Omental fat pad (tissue), 4 donors: ENCODE measurements around the gene CARD14. TPM values are rescaled to one million over a fixed set of nuclear protein-coding genes. Genes with fewer than 3 reads are reported as not detected.
"Not testable (repeated sequence)": the region's sequence is repeated elsewhere in the genome, so short reads cannot be mapped to it uniquely, and the experiment has no call there.

Experiments used
- ATAC-seq: fragments of 150-250 bp; one replicate; pipeline ENCODE4 v1.9.1; 2016; ENCODE audit warnings: mild to moderate bottlenecking, moderate library complexity; ENCODE audit not compliant: low FRiP score
- DNase-seq: peaks from one replicate; pipeline ENCODE4 v3.0.0-alpha.2; 2019; ENCODE audit warnings: low spot score
- CTCF ChIP-seq, 3 donors: fragments of 450-650 bp; IDR thresholded peaks; one replicate each; pipeline ENCODE4 v1.5.1; 2016 to 2017; ENCODE audit warnings: antibody characterized with exemption in 3 of 3, mild to moderate bottlenecking in 3 of 3, moderate library complexity in 2 of 3
- total RNA-seq, 4 donors: library from RNA; depleted of rRNA; stranded (reverse); fragments of >200 nt; gene quantifications; one replicate each; pipeline ENCODE4 v1.1.0, GENCODE V29; 2016

The CARD14 gene
- total RNA-seq, 4 donors from 2014 or later: 0.37 to 0.63 TPM; not detected in 2

GRCh38 chr17:80152081-80152702 is 17.6 kb upstream of the CARD14 start:
- TF ChIP-seq CTCF (IDR thresholded peaks at IDR 0.05): no peak
- DNase-seq (no peak), ATAC-seq (no peak)

GRCh38 chr17:80153004-80153403 is 16.8 kb upstream of the CARD14 start:
- no peak for TF ChIP-seq CTCF (IDR thresholded peaks at IDR 0.05)

GRCh38 chr17:80154166-80154565 is 15.7 kb upstream of the CARD14 start:
- DNase-seq (no peak), ATAC-seq (no peak)
- no peak for TF ChIP-seq CTCF (IDR thresholded peaks at IDR 0.05)

More at GRCh38 chr17:80153004-80153403, 16.8 kb upstream of the CARD14 start:
- ATAC-seq (no peak), DNase-seq (no peak)

- not testable (repeated sequence) for ATAC-seq, DNase-seq
These were observed 14.2 kb upstream of the CARD14 start for GRCh38 chr17:80155600-80155999.

GRCh38 chr17:80158846-80159245 is 11.0 kb upstream of the CARD14 start:
- DNase-seq (no peak), ATAC-seq (no peak)
- TF ChIP-seq CTCF (IDR thresholded peaks at IDR 0.05): no peak

GRCh38 chr17:80160536-80160935 is 9.3 kb upstream of the CARD14 start:
- DNase-seq (no peak), ATAC-seq (no peak)
- no peak for TF ChIP-seq CTCF (IDR thresholded peaks at IDR 0.05)

GRCh38 chr17:80163336-80163735 is 6.5 kb upstream of the CARD14 start:
- ATAC-seq: no peak

More at GRCh38 chr17:80163336-80163735, 6.5 kb upstream of the CARD14 start:
- no peak for TF ChIP-seq CTCF (IDR thresholded peaks at IDR 0.05)
- no peak for DNase-seq
